Cerebellar cortex (tissue), 1 donor: ENCODE results near the gene VAT1L.

Source experiments
- DNase-seq: peaks from one replicate; pipeline ENCODE4 v3.0.0-alpha.2; 2015; ENCODE audit warnings: low spot score

Gene VAT1L

DNA sequence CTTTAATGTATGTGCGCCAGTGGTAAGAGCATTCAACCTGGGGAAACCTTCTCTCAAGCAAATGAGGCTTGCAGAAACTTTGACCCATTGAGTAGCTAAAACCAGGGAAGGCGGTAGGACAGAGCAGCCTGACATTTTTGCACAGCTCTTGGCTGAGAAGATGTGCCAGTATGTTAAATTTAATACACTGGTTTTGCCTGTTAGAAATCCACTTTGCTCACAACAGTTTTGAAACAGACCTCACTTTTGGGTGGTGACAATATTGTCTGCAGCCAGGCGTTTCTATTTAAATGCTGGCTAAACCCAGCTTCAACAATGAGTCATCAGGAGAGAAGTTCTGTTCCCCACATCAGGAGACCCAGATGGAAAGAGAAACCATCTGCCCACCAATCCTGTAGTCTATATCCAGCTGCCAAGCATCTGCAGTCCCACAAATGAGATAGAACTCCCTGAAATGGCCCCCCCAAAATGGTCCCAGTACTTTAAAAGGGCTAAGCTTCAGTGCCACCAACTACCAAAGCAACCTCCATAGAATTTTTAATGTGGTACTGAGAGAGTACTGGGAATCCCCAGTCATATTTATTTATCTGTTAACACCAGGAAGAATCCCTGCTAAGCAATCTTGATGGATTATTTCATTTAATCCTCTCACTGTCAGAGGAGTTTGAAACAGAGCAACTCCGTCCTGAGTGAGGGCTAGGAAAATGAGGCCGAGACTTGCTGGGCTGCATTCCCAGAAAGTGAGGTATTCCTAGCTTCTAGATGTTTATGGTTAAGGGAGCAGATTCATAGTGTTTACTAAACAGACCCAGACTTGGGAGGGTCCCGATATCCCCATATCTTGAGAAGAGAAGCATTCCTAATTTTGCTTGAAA is 205.0 kb downstream of the VAT1L start:
- DNase-seq, result no peak

DNA sequence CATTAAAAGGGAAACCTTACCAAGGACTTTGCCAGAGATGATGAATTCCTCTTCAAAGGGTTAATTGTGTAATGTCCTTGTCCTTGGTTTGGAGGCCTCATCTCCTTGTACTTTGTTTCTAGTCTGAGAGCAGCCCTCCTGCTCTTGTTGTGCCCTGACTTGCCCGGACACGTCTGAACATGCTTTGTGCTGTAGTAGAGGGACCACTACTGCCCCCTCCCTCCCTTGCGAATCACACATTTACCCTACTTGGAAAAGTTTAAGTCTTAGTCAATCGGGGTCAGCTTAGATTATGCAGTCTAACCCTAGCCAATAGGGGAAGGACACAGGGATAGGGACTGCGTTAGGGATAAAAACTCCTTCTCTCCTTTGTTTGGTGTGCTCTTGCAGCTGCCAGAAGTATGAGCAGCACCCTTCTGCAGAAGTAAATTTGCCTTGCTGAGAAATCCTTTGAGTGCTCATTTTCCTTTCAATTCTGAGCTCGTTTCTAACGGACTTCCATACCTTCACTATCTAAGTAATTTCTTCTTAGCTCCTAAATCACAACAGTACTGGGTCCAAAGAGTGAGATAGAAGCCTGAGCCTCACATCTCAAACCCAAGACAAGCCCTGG is 207.6 kb downstream of the VAT1L start:
- DNase-seq, result no peak

DNA sequence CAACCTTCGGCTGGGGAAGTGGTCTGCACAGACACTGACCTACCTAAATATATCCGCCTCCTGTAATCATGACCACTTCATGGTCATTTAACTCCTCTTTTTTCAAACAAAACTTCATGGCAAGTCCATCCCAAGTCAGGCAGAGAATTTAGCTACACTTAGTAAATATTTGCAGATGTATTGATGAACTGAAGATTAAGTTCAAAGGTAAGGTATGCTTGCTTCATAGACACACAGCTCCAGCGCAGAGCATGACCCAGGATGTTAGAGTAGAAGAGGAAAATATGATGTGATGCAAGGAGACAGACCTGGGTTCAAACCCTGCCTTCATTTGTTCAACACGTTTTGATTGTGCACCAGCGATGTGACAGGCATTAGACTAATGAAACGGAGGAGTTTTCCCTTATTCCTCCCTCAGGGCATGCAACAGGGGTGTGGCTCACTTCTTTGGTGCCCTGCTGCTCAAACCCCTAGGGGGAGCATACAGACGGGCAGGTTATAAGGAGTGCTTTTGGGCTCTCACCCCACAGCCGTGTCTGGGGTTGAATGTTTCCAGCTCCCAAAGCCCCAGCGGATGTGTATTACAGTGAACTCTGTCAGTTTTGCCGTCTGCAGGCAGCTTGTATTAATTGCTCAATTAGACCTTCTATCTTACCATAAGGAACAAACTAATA is 210.1 kb downstream of the VAT1L start:
- DNase-seq, result no peak

DNA sequence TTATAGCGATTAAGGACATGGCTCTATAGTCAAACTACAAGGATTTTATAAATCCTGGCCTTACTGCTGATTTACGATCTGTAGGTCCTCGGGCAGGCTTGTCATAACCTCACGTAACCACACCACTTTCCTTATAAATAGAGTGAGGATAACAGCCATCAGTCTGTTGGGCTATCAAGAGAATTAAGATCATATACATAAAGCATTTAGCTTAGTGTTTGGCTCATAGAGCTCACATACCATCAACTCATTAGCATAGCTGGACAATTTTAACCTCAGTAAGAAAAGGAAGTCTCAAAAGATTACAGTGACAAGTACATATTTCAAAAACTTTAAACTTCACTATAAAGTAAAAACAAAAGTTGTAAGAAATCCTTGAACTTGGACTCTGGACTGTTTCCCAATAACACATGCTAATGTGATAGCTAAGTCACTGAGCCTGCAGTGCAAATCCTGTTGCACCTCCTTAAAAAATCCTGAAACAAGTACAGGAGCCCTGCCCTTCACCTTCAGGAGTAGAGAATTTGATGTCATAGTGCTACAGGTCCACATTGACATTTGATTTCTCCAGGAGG is 213.2 kb downstream of the VAT1L start:
- no peak for DNase-seq

DNA sequence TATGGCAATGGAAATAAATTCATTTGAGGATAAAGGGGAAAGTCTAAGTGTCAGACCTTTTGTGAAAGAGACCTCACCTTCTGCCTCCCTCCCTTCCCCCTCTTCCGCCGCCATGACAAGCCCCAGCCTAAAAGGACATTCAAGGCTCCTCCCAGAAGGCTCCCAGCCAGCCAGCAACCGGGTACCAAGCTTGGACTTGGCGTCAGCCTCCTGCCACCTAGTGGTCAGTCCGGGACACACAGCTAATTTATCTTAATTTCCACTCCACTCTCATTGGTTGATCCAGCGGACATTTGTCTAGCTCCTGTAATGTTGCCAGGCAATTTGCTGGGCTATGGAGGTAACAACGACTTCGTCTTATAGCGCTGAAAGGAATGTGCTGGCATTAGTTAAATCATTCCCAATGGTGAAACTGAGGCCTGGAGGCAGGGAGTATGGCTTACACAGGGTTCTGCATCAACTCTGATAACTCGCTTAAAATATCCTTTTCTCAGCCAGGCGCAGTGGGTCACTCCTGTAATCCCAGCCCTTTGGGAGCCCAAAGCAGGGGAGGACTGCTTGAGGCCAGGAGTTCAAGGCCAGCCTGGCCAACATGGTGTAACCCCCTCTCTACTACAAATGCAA is 214.7 kb downstream of the VAT1L start:
- peak; percentile 88 for DNase-seq

DNA sequence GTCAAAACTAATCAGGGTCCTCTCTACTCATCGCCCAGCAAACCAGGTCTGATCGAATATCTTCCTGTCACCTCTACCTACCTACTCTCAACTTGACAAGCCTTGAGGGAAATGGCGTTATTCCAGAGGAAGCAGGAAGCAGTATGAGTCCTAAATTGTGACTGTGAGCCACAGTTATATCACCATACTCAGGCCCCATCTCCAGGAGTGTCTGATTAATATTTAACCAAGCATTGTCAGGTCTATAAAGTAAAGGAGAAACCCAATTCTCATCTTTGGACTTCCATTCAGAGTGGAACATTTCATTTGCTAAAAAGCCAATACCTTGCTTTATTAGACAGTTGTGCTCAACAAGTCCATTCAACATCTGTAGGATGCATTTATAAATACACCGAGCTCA is 216.2 kb downstream of the VAT1L start:
- DNase-seq, result no peak

DNA sequence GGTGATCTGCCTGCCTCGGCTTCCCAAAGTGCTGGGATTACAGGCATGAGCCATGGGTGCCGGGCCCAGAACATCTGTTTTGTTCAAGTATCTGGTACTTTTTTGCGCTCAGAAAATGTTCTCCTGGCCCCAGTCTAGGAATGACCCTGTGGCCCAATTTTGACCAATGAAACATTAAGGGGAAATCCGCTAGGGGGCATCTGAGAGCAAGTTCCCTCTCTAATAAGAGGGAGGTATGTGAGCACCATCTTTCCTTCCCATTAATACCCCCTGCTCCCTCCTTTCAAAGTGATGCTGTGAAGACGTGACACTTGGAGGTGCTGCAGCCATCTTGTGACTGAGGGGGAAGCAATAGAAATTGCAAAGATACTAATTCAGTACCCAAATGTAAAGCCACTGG is 217.5 kb downstream of the VAT1L start:
- DNase-seq, result no peak

DNA sequence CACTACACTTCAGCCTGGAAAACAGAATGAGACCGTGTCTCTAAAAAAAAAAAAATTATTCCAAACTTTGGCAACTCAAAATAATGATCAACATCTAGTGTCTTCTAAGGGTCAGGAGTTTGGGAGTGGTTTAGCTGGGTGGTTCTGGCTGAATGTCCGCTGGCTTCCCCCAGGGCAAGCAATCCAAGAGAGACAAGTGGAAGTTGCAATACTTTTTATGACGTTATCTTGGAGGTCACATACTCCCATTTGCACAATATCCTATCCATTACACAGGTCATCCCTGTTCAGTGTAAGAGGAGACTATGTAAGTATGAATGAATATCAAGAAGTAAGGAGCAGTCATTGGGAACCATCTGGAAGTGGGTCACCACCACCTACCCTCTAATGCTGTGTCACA is 218.8 kb downstream of the VAT1L start:
- DNase-seq, result no peak

DNA sequence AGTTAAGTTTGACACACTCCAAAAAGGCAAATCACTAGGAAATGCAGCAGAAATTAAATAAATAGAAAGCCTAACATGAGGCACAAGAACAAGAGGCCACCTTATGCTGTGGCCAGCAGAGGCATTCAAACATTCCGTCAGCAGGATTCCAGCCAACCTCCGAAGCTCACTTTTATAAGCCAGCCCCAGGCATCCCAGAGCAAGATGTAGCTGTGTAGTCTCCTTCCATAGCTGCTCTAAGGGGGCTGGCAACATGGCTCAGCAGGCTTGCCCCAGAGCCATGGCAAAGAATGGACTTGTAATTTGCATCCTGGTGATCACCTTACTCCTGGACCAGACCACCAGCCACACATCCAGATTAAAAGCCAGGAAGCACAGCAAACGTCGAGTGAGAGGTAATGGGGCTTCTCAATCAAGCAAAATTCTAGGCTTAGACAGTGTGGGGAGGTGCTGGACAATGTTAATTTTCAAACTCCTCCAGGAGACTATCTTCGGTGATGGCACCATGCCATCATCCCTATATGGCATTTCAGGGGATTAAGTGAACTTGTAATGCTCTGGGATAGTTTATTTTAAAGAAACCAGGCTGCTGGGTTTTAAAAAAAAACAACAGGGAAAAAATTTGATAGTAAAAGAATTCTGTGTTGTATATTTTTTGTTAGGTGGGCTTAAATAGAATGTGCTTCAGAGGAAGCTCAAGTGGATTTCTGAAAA is 234.1 kb downstream of the VAT1L start, which contains the start of gene CLEC3A:
Gene CLEC3A (plus strand): TSS at position 202 of the 714 bp plus-strand sequence. CDS start 79 bp downstream, at position 281.
- no peak for DNase-seq

DNA sequence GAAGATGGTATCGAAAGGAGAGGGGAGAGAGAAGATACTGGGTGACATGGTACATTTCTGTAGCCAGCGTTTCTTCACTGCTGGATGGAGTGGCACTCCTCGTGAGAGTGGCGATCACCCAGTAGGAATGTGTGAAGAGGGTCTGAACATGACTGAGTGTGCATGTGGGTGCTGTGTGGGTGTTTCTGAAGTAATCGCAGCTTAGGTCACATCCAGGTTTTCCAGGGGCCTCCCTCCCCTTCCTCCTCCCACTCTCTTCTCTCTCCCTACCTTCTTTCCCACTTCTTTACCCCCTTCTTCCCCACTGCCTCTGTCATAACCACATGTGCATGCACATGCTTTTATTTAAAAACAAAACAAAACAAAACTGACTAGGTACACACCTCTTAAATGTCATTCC is 235.8 kb downstream of the VAT1L start:
- DNase-seq, result no peak

DNA sequence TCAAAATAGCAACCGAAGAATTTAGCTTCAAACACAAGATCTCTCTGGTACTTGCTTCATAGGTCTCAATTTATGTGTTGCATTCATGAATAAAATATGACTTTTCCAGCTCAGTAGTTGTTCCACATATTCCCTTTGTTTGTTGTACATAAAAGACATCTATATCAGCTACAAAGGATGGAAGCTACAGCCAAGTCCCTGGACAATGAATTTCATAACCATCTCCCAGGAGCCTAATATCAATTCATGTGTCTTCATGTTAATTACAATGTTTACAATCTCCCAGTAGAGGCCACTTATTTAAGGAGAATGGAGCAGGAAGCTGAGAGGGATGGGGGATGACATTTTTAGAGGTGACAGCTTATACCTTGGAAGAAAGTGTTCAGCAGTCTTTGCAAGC is 237.3 kb downstream of the VAT1L start:
- no peak for DNase-seq

DNA sequence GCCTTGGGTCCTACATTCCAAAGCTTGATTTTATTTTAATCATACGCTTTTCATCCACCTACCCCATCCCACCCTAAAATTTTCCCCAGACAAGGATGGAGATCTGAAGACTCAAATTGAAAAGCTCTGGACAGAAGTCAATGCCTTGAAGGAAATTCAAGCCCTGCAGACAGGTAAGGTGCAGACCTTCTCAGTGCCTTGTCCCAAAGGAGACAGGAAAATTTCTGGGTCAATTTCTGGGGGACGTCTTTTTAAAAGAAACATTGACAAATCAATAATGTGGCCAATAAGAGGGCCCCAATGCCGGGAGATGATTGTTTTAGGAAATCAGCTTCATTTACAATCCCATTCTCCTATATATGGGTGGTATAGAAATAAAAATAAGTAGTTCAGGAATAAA is 239.7 kb downstream of the VAT1L start:
- DNase-seq, result no peak
